Neural cell (in vitro differentiated cells): ENCODE measurements around the gene RAC2. TPM values are rescaled to one million over a fixed set of nuclear protein-coding genes. Genes with fewer than 3 reads are reported as not detected.

Experiments
- H2AFZ ChIP-seq: fragments of 200-600, 300-800 bp; sonication (generic), shearing (Covaris generic); 2 replicates; pipeline ENCODE4 v1.6.0; 2014; ENCODE audit warnings: low read depth, mild to moderate bottlenecking, antibody characterized with exemption, low read length, moderate library complexity
- H3F3A ChIP-seq: fragments of 200-600 bp; shearing (Covaris generic); 2 replicates; pipeline ENCODE4 v1.6.1; 2016; ENCODE audit warnings: mild to moderate bottlenecking, moderate library complexity, mixed read lengths, antibody characterized with exemption, low read length; ENCODE audit not compliant: insufficient read depth, poor library complexity, severe bottlenecking
- H3K27ac ChIP-seq: fragments of 200-600, 300-800 bp; sonication (generic), shearing (Covaris generic); 2 replicates; pipeline ENCODE4 v1.5.1; 2014; ENCODE audit warnings: mild to moderate bottlenecking, low read length, moderate library complexity
- H3K27me3 ChIP-seq: fragments of 300-800, 200-600 bp; sonication (generic), shearing (Covaris generic); 2 replicates; pipeline ENCODE4 v1.6.0; 2014; ENCODE audit warnings: mild to moderate bottlenecking, low read depth, low read length, moderate library complexity; ENCODE audit not compliant: insufficient read depth
- H3K36me3 ChIP-seq: fragments of 300-800, 200-600 bp; sonication (generic), shearing (Covaris generic); 2 replicates; pipeline ENCODE4 v1.5.1; 2014; ENCODE audit warnings: mild to moderate bottlenecking, antibody characterized with exemption, low read length, moderate library complexity; ENCODE audit not compliant: insufficient read depth
- H3K4me2 ChIP-seq: fragments of 300-800, 200-600 bp; sonication (generic), shearing (Covaris generic); 2 replicates; pipeline ENCODE4 v1.6.0; 2014; ENCODE audit warnings: mild to moderate bottlenecking, low read length
- H3K4me3 ChIP-seq: fragments of 300-800, 200-600 bp; sonication (generic), shearing (Covaris generic); 2 replicates; pipeline ENCODE4 v1.5.1; 2014; ENCODE audit warnings: mild to moderate bottlenecking, low read length, moderate library complexity
- H3K79me2 ChIP-seq: fragments of 200-600 bp; shearing (Covaris generic); replicated peaks from 2 replicates; pipeline ENCODE4 v1.6.0; 2014; ENCODE audit warnings: mild to moderate bottlenecking, low read length, moderate library complexity; ENCODE audit not compliant: insufficient read depth
- H3K9ac ChIP-seq: fragments of 300-800, 200-600 bp; sonication (generic), shearing (Covaris generic); 2 replicates; pipeline ENCODE4 v1.6.1; 2016; ENCODE audit warnings: mild to moderate bottlenecking, low read length, mixed read lengths
- H3K9me2 ChIP-seq: fragments of 200-600 bp; shearing (Covaris generic); 2 replicates; pipeline ENCODE4 v1.6.1; 2016; ENCODE audit warnings: mild to moderate bottlenecking, low read length, mixed read lengths; ENCODE audit not compliant: insufficient read depth
- H3K9me3 ChIP-seq: fragments of 200-600, 300-800 bp; sonication (generic), shearing (Covaris generic); 2 replicates; pipeline ENCODE4 v1.6.1; 2016; ENCODE audit warnings: mild to moderate bottlenecking, mixed run types, low read length, moderate library complexity, mixed read lengths
- H4K20me1 ChIP-seq: fragments of 200-600 bp; shearing (Covaris generic); 2 replicates; pipeline ENCODE4 v1.6.1; 2016; ENCODE audit warnings: mild to moderate bottlenecking, mixed run types; ENCODE audit not compliant: insufficient read depth
- CTCF ChIP-seq: fragments of 450-650 bp; IDR thresholded peaks from 2 replicates; pipeline ENCODE4 v1.5.1; 2014; ENCODE audit warnings: antibody characterized with exemption, mild to moderate bottlenecking, moderate library complexity; ENCODE audit not compliant: poor library complexity, severe bottlenecking
- EP300 ChIP-seq: fragments of 450-650 bp; conservative IDR thresholded peaks from 2 replicates; pipeline ENCODE4 v1.6.1; 2014; ENCODE audit warnings: antibody characterized with exemption, mild to moderate bottlenecking, moderate library complexity; ENCODE audit not compliant: poor library complexity, severe bottlenecking
- EZH2 ChIP-seq: fragments of 200-600, 300-800 bp; shearing (Covaris generic), sonication (generic); IDR thresholded peaks from 2 replicates; pipeline ENCODE4 v1.6.1; 2014; ENCODE audit warnings: antibody characterized with exemption, low read length, borderline replicate concordance, mild to moderate bottlenecking; ENCODE audit not compliant: insufficient read depth, poor library complexity, severe bottlenecking
- MXI1 ChIP-seq: fragments of 450-650 bp; conservative IDR thresholded peaks from 2 replicates; pipeline ENCODE4 v1.6.1; 2014; ENCODE audit warnings: antibody characterized with exemption, mild to moderate bottlenecking; ENCODE audit not compliant: poor library complexity, severe bottlenecking
- POLR2AphosphoS5 ChIP-seq: IDR thresholded peaks from 2 replicates; pipeline ENCODE4 v1.6.1; 2012
- RAD21 ChIP-seq: fragments of 450-650 bp; conservative IDR thresholded peaks from 2 replicates; pipeline ENCODE4 v1.6.1; 2014; ENCODE audit warnings: antibody characterized with exemption, mild to moderate bottlenecking, moderate library complexity
- REST ChIP-seq: IDR thresholded peaks from 2 replicates; pipeline ENCODE4 v1.6.1; 2012; ENCODE audit warnings: borderline replicate concordance
- SMC3 ChIP-seq: fragments of 450-650 bp; conservative IDR thresholded peaks from 2 replicates; pipeline ENCODE4 v1.6.1; 2014; ENCODE audit warnings: antibody characterized with exemption, mild to moderate bottlenecking, moderate library complexity; ENCODE audit not compliant: poor library complexity
- TAF1 ChIP-seq: IDR thresholded peaks from 2 replicates; pipeline ENCODE4 v1.6.1; 2012; ENCODE audit warnings: low read depth
- polyA plus RNA-seq: library from polyadenylated mRNA; depleted of rRNA; stranded (reverse); fragments of >200 nt; gene quantifications from 2 replicates; pipeline ENCODE4 v1.2.3, GENCODE V29; 2014

The RAC2 gene
- polyA plus RNA-seq, 1 donor from 2014 or later, result not detected

- Histone ChIP-seq H3K9ac (no peak overlapping the region), H3K9me3 (no peaks in the 10 kb centered on the region), H3K4me3 (no peak overlapping the region), H2AFZ (no peak overlapping the region), H3K4me2 (no peak overlapping the region), H3K9me2 (no peaks in the 10 kb centered on the region), H3F3A (no peaks in the 10 kb centered on the region), H4K20me1 (no peaks in the 10 kb centered on the region), H3K27ac (no peak overlapping the region), H3K36me3 (no peaks in the 10 kb centered on the region), H3K79me2 (no peaks in the 10 kb centered on the region), H3K27me3 (no peaks in the 10 kb centered on the region)
- TF ChIP-seq RAD21, result no peak
- no peak for TF ChIP-seq TAF1
- no peak for TF ChIP-seq POLR2AphosphoS5
- no peak for TF ChIP-seq EZH2
- no peak for TF ChIP-seq EP300
- no peak for TF ChIP-seq MXI1
- no peak for TF ChIP-seq CTCF
- no peak for TF ChIP-seq REST
- no peak for TF ChIP-seq SMC3
Observed at GRCh38 chr22:37208401-37209139, 35.5 kb downstream of the RAC2 start.

GRCh38 chr22:37207981-37208380, 36.1 kb downstream of the RAC2 start:
- no peak overlapping the region for H3K4me2 ChIP-seq
- H3K27me3 ChIP-seq, result no peaks in the 10 kb centered on the region
- no peak overlapping the region for H3K4me3 ChIP-seq
- no peaks in the 10 kb centered on the region for H3F3A ChIP-seq
- no peaks in the 10 kb centered on the region for H3K79me2 ChIP-seq
- H4K20me1 ChIP-seq, result no peaks in the 10 kb centered on the region
- H3K9me2 ChIP-seq, result no peaks in the 10 kb centered on the region
- H3K27ac ChIP-seq, result no peak overlapping the region
- no peak overlapping the region for H3K9ac ChIP-seq
- no peak overlapping the region for H2AFZ ChIP-seq
- no peaks in the 10 kb centered on the region for H3K36me3 ChIP-seq
- TF ChIP-seq POLR2AphosphoS5 (no peak), REST (no peak), EZH2 (no peak), TAF1 (no peak), RAD21 (no peak), EP300 (no peak), SMC3 (no peak), CTCF (no peak), MXI1 (no peak)
- H3K9me3 ChIP-seq, result no peaks in the 10 kb centered on the region
